Embryonic facial prominence (tissue), 1 donor: ENCODE data around the gene ITIH3.

Source experiments
- DNase-seq: peaks from one replicate; pipeline ENCODE4 v3.0.0-alpha.2; 2016; ENCODE audit errors: extremely low spot score

Gene ITIH3

GRCh38 chr3:52779837-52780585, 14.6 kb upstream of the ITIH3 start:
- no peak for DNase-seq

- no peak for DNase-seq
These were observed 12.9 kb upstream of the ITIH3 start for GRCh38 chr3:52781741-52782140.

GRCh38 chr3:52782412-52783210, 12.0 kb upstream of the ITIH3 start:
- no peak for DNase-seq

- no peak for DNase-seq
These were observed 11.4 kb upstream of the ITIH3 start for GRCh38 chr3:52783211-52783555.

- no peak for DNase-seq
These were observed 10.5 kb upstream of the ITIH3 start for GRCh38 chr3:52784021-52784621.

- DNase-seq: no peak
These were observed 9.5 kb upstream of the ITIH3 start for GRCh38 chr3:52784931-52785590.

- no peak for DNase-seq
These were observed 8.0 kb upstream of the ITIH3 start for GRCh38 chr3:52786330-52787215.

- DNase-seq: no peak
These were observed 7.3 kb upstream of the ITIH3 start for GRCh38 chr3:52787246-52787645.

GRCh38 chr3:52787672-52788625, 6.6 kb upstream of the ITIH3 start:
- DNase-seq: no peak

GRCh38 chr3:52788890-52789745, 5.5 kb upstream of the ITIH3 start:
- no peak for DNase-seq

GRCh38 chr3:52789746-52790040, 4.9 kb upstream of the ITIH3 start:
- no peak for DNase-seq

- no peak for DNase-seq
These were observed 4.3 kb upstream of the ITIH3 start for GRCh38 chr3:52790337-52790736.

- DNase-seq: no peak
These were observed 3.9 kb upstream of the ITIH3 start for GRCh38 chr3:52790741-52791140.

- no peak for DNase-seq
These were observed 3.2 kb upstream of the ITIH3 start for GRCh38 chr3:52791366-52791765.

- no peak for DNase-seq
These were observed 2.7 kb upstream of the ITIH3 start for GRCh38 chr3:52791928-52792327.

GRCh38 chr3:52792413-52792812, 2.2 kb upstream of the ITIH3 start:
- DNase-seq: no peak

GRCh38 chr3:52792961-52793695, 1.5 kb upstream of the ITIH3 start:
- no peak for DNase-seq

- no peak for DNase-seq
These were observed 639 bp upstream of the ITIH3 start for GRCh38 chr3:52793702-52794611.
